ENCODE measurements around the gene ATP6V1A. TPM values are rescaled to one million over a fixed set of nuclear protein-coding genes. Genes with fewer than 3 reads are reported as not detected.

The ATP6V1A gene
- total and polyA plus RNA-seq, 2 of the 13 experiments (the other 11 are each of a cell fraction or from before 2014, with no cell fraction given), result 23.4 to 95.1 TPM

- no peak for ATAC-seq
- no peaks in the 10 kb centered on the region for H3K9me3 ChIP-seq (ENCODE audit: low read length)
- no peak overlapping the region for H2AFZ ChIP-seq (ENCODE audit: low read length)
- H3K27ac ChIP-seq (ENCODE audit: extremely low read length, insufficient read depth, low read length), result no peak overlapping the region
- H3K4me3 ChIP-seq (replicated peaks in 1 of 3; ENCODE audit: insufficient read depth in 1 of 3, low read depth in 2 of 3, low read length in 3 of 3), result no peak overlapping the region
- H3K36me3 ChIP-seq (replicated peaks in 1 of 2; ENCODE audit: control insufficient read depth in 1 of 2, insufficient read depth in 2 of 2, low read length in 2 of 2), result peaks cover 5 to 18% of the 10 kb centered on the region in 2 experiments
- intact Hi-C loops (cut with micrococcal nuclease; ENCODE audit: unreplicated experiment) (no loop called here), in situ Hi-C loops (cut with HindIII; ENCODE audit: extremely low pct_ligation_motif_present, low pct_unique_long_range_greater_than_20kb) (no loop called here)
- BruUV-seq (replicated peaks), result no TSS peak
- CTCF ChIA-PET (ENCODE audit: low intra/inter-chr PET ratio, low total read pairs), result no interaction called here
- H3K4me1 ChIP-seq (ENCODE audit: insufficient read depth, low read length), result peaks cover 4% of the 10 kb centered on the region; the same call in 1 of the 2 replicates
- no peak for DNase-seq (ENCODE audit: low spot score)
- H3K9ac ChIP-seq (ENCODE audit: insufficient read depth, low read depth, low read length), result no peak overlapping the region
- TF ChIP-seq CCDC6 (CRISPR knock-in tag; IDR thresholded peaks at IDR 0.05) (no peak), ZNF496 (CRISPR knock-in tag; IDR thresholded peaks at IDR 0.05; ENCODE audit: insufficient replicate concordance) (no peak)
- TF ChIP-seq, protein P1, sequence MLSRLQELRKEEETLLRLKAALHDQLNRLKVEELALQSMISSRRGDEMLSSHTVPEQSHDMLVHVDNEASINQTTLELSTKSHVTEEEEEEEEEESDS (CRISPR knock-in tag; IDR thresholded peaks at IDR 0.05; ENCODE audit: borderline replicate concordance), result no peak
- H3K79me2 ChIP-seq (ENCODE audit: insufficient read depth, low read length), result no peaks in the 10 kb centered on the region
- POLR2A ChIA-PET, result no interaction called here
- WGBS (ENCODE audit: low lambda C conversion rate), result 98% methylated on average over 4 of the region's 4 CpGs
- no peak for FAIRE-seq
- H4K20me1 ChIP-seq (ENCODE audit: insufficient read depth, low read length), result no peaks in the 10 kb centered on the region; the same call in 1 of the 2 replicates
- H3K4me2 ChIP-seq (ENCODE audit: low read depth, low read length), result no peak overlapping the region
- H3K27me3 ChIP-seq (ENCODE audit: control insufficient read depth in 1 of 2, insufficient read depth in 2 of 2, low read length in 2 of 2), result no peaks in the 10 kb centered on the region
Observed at GRCh38 chr3:113783980-113784379, 37.1 kb downstream of the ATP6V1A start.

DNA sequence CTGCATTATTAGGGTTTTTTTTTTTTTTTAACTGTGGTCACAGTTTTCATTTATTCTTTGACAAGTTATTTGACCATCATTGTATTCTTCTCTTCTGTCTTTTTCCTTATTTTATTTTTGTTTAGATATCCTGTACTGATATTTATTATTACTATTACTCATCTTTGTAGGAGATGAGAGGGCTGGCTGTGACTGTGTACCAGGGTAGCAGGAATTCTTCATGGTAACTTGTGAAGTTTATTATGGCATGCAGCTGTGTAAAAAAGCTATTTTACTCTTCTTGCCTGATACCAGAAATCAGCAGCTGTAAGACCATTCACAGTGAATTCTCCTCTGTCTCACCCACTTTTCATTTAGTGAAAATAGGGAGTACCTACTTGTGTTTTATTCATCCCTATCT, 44.5 kb downstream of the ATP6V1A start:
- no peak overlapping the region for H3K4me2 ChIP-seq (ENCODE audit: low read depth, low read length)
- H3K9ac ChIP-seq (ENCODE audit: insufficient read depth, low read depth, low read length), result no peak overlapping the region
- CTCF ChIA-PET (ENCODE audit: low intra/inter-chr PET ratio, low total read pairs), result no interaction called here
- intact Hi-C loops (cut with micrococcal nuclease; ENCODE audit: unreplicated experiment) (loop anchor here (5.0 kb wide), 1 partner anchor 44 kb away; the partner anchor contains the start of genes ATP6V1A and NAA50), in situ Hi-C loops (cut with HindIII; ENCODE audit: extremely low pct_ligation_motif_present, low pct_unique_long_range_greater_than_20kb) (no loop called here)
- H3K36me3 ChIP-seq (replicated peaks in 1 of 2; ENCODE audit: control insufficient read depth in 1 of 2, insufficient read depth in 2 of 2, low read length in 2 of 2), result peaks cover 6 to 26% of the 10 kb centered on the region in 2 experiments; a peak in 4 of 5 replicates
- no peak overlapping the region for H3K27ac ChIP-seq (ENCODE audit: extremely low read length, insufficient read depth, low read length)
- no TSS peak for BruUV-seq (replicated peaks)
- FAIRE-seq (no peak), DNase-seq (ENCODE audit: low spot score) (no peak), ATAC-seq (no peak)
- no peaks in the 10 kb centered on the region for H3K9me3 ChIP-seq (ENCODE audit: low read length)
- H3K4me3 ChIP-seq (replicated peaks in 1 of 3; ENCODE audit: insufficient read depth in 1 of 3, low read depth in 2 of 3, low read length in 3 of 3), result no peak overlapping the region
- H2AFZ ChIP-seq (ENCODE audit: low read length), result no peak overlapping the region
- POLR2A ChIA-PET, result no interaction called here
- no peaks in the 10 kb centered on the region for H3K79me2 ChIP-seq (ENCODE audit: insufficient read depth, low read length)
- peaks cover 4% of the 10 kb centered on the region; the same call in 1 of the 2 replicates for H3K4me1 ChIP-seq (ENCODE audit: insufficient read depth, low read length)
- no peaks in the 10 kb centered on the region for H3K27me3 ChIP-seq (ENCODE audit: control insufficient read depth in 1 of 2, insufficient read depth in 2 of 2, low read length in 2 of 2)
- no peaks in the 10 kb centered on the region for H4K20me1 ChIP-seq (ENCODE audit: insufficient read depth, low read length)
- TF ChIP-seq ZMYM2 (CRISPR knock-in tag; IDR thresholded peaks at IDR 0.05) (no peak), ZNF543 (CRISPR knock-in tag; IDR thresholded peaks at IDR 0.05) (no peak), SMARCE1 (IDR thresholded peaks at IDR 0.05; ENCODE audit: borderline replicate concordance) (no peak)
- TF ChIP-seq, protein P2, sequence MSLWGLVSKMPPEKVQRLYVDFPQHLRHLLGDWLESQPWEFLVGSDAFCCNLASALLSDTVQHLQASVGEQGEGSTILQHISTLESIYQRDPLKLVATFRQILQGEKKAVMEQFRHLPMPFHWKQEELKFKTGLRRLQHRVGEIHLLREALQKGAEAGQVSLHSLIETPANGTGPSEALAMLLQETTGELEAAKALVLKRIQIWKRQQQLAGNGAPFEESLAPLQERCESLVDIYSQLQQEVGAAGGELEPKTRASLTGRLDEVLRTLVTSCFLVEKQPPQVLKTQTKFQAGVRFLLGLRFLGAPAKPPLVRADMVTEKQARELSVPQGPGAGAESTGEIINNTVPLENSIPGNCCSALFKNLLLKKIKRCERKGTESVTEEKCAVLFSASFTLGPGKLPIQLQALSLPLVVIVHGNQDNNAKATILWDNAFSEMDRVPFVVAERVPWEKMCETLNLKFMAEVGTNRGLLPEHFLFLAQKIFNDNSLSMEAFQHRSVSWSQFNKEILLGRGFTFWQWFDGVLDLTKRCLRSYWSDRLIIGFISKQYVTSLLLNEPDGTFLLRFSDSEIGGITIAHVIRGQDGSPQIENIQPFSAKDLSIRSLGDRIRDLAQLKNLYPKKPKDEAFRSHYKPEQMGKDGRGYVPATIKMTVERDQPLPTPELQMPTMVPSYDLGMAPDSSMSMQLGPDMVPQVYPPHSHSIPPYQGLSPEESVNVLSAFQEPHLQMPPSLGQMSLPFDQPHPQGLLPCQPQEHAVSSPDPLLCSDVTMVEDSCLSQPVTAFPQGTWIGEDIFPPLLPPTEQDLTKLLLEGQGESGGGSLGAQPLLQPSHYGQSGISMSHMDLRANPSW (CRISPR knock-in tag; IDR thresholded peaks at IDR 0.05; ENCODE audit: borderline replicate concordance), result no peak
- TF ChIP-seq, protein P3, sequence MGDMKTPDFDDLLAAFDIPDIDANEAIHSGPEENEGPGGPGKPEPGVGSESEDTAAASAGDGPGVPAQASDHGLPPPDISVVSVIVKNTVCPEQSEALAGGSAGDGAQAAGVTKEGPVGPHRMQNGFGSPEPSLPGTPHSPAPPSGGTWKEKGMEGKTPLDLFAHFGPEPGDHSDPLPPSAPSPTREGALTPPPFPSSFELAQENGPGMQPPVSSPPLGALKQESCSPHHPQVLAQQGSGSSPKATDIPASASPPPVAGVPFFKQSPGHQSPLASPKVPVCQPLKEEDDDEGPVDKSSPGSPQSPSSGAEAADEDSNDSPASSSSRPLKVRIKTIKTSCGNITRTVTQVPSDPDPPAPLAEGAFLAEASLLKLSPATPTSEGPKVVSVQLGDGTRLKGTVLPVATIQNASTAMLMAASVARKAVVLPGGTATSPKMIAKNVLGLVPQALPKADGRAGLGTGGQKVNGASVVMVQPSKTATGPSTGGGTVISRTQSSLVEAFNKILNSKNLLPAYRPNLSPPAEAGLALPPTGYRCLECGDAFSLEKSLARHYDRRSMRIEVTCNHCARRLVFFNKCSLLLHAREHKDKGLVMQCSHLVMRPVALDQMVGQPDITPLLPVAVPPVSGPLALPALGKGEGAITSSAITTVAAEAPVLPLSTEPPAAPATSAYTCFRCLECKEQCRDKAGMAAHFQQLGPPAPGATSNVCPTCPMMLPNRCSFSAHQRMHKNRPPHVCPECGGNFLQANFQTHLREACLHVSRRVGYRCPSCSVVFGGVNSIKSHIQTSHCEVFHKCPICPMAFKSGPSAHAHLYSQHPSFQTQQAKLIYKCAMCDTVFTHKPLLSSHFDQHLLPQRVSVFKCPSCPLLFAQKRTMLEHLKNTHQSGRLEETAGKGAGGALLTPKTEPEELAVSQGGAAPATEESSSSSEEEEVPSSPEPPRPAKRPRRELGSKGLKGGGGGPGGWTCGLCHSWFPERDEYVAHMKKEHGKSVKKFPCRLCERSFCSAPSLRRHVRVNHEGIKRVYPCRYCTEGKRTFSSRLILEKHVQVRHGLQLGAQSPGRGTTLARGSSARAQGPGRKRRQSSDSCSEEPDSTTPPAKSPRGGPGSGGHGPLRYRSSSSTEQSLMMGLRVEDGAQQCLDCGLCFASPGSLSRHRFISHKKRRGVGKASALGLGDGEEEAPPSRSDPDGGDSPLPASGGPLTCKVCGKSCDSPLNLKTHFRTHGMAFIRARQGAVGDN (CRISPR knock-in tag; IDR thresholded peaks at IDR 0.05), result no peak
- TF ChIP-seq, protein P4, sequence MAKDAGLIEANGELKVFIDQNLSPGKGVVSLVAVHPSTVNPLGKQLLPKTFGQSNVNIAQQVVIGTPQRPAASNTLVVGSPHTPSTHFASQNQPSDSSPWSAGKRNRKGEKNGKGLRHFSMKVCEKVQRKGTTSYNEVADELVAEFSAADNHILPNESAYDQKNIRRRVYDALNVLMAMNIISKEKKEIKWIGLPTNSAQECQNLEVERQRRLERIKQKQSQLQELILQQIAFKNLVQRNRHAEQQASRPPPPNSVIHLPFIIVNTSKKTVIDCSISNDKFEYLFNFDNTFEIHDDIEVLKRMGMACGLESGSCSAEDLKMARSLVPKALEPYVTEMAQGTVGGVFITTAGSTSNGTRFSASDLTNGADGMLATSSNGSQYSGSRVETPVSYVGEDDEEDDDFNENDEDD (CRISPR knock-in tag; IDR thresholded peaks at IDR 0.05; ENCODE audit: borderline replicate concordance), result no peak
